Osteoblast (primary cell): ENCODE data around the gene HTRA1. TPM values are rescaled to one million over a fixed set of nuclear protein-coding genes. Genes with fewer than 3 reads are reported as not detected.

ENCODE experiments used
- DNase-seq: peaks from one replicate; pipeline ENCODE4 v3.0.0; 2011; ENCODE audit warnings: low spot score, mixed read lengths; ENCODE audit not compliant: insufficient read length; ENCODE audit errors: missing footprints
- H2AFZ ChIP-seq: 2 replicates; pipeline ENCODE4 v1.6.0; 2011; ENCODE audit warnings: mild to moderate bottlenecking, low read length
- H3K27ac ChIP-seq: 2 replicates; pipeline ENCODE4 v1.5.1; 2011; ENCODE audit warnings: mild to moderate bottlenecking, low read depth, low read length, moderate library complexity
- H3K27me3 ChIP-seq: 2 replicates; pipeline ENCODE4 v1.6.0; 2012; ENCODE audit warnings: mild to moderate bottlenecking, control low read depth, inconsistent platforms, low read length, moderate library complexity; ENCODE audit not compliant: insufficient read depth
- H3K36me3 ChIP-seq: 2 replicates; pipeline ENCODE4 v1.5.1; 2011; ENCODE audit warnings: mild to moderate bottlenecking, low read length, control low read depth, moderate library complexity; ENCODE audit not compliant: insufficient read depth
- H3K4me1 ChIP-seq: 2 replicates; pipeline ENCODE4 v1.5.1; 2011; ENCODE audit warnings: mild to moderate bottlenecking, low read length, control low read depth, moderate library complexity; ENCODE audit not compliant: insufficient read depth
- H3K4me2 ChIP-seq: 2 replicates; pipeline ENCODE4 v1.6.0; 2011; ENCODE audit warnings: mild to moderate bottlenecking, low read length; ENCODE audit not compliant: insufficient read depth
- H3K4me3 ChIP-seq: fragments of 200-600 bp; sonication (generic); 3 replicates; pipeline ENCODE4 v1.5.1; 2012; ENCODE audit warnings: mild to moderate bottlenecking, low read length, inconsistent platforms; ENCODE audit not compliant: insufficient read depth
- H3K79me2 ChIP-seq: 2 replicates; pipeline ENCODE4 v1.6.0; 2012; ENCODE audit warnings: mild to moderate bottlenecking, low read length, control low read depth, inconsistent platforms; ENCODE audit not compliant: insufficient read depth
- H3K9me3 ChIP-seq: 2 replicates; pipeline ENCODE4 v1.5.1; 2011; ENCODE audit warnings: low read depth, low read length, control low read depth
- H4K20me1 ChIP-seq: 2 replicates; pipeline ENCODE4 v1.6.0; 2012; ENCODE audit warnings: mild to moderate bottlenecking, low read length, control low read depth; ENCODE audit not compliant: insufficient read depth
- total RNA-seq: library from RNA; depleted of rRNA; stranded (reverse); fragments of >200 nt; gene quantifications from 2 replicates; pipeline ENCODE4 v1.2.3, GENCODE V29; 2012
- TF ChIP-seq, protein P1 (sequence below): IDR thresholded peaks from 2 replicates; pipeline ENCODE4 v1.5.1; 2011; ENCODE audit warnings: mild to moderate bottlenecking, low read depth, low read length, moderate library complexity; ENCODE audit errors: extremely low read depth

The HTRA1 gene
- total RNA-seq, 1 donor = 392 TPM

DNA sequence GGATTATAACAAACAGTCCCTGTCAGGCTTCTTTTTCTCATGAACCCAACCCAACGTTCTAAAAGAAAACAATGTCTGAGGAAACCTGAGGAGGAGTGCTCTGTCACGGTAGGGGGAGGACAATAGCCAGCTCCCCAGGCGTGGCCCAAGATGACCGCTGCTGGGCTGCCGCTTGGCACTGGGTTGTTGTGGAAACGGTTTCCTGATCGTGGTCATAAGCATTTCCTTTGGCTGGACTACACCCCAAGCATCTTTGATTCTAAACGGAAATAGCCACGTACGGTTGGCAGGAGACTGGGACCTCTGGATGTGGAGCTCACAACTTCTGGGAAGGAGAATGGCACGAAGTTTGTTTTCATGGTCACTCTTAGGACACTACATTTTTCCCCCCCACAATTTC, 68.8 kb downstream of the HTRA1 start:
- Histone ChIP-seq H3K36me3 (no peaks in the 10 kb centered on the region), H3K4me1 (no peaks in the 10 kb centered on the region), H3K27me3 (peaks cover 6% of the 10 kb centered on the region), H2AFZ (peak overlapping the region; percentile 69), H4K20me1 (no peaks in the 10 kb centered on the region), H3K4me3 (no peak overlapping the region), H3K27ac (no peak overlapping the region), H3K79me2 (no peaks in the 10 kb centered on the region), H3K4me2 (peak overlapping the region; percentile 37), H3K9me3 (no peaks in the 10 kb centered on the region)
- no peak for DNase-seq
- TF ChIP-seq, protein P1, sequence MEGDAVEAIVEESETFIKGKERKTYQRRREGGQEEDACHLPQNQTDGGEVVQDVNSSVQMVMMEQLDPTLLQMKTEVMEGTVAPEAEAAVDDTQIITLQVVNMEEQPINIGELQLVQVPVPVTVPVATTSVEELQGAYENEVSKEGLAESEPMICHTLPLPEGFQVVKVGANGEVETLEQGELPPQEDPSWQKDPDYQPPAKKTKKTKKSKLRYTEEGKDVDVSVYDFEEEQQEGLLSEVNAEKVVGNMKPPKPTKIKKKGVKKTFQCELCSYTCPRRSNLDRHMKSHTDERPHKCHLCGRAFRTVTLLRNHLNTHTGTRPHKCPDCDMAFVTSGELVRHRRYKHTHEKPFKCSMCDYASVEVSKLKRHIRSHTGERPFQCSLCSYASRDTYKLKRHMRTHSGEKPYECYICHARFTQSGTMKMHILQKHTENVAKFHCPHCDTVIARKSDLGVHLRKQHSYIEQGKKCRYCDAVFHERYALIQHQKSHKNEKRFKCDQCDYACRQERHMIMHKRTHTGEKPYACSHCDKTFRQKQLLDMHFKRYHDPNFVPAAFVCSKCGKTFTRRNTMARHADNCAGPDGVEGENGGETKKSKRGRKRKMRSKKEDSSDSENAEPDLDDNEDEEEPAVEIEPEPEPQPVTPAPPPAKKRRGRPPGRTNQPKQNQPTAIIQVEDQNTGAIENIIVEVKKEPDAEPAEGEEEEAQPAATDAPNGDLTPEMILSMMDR = no peak

DNA sequence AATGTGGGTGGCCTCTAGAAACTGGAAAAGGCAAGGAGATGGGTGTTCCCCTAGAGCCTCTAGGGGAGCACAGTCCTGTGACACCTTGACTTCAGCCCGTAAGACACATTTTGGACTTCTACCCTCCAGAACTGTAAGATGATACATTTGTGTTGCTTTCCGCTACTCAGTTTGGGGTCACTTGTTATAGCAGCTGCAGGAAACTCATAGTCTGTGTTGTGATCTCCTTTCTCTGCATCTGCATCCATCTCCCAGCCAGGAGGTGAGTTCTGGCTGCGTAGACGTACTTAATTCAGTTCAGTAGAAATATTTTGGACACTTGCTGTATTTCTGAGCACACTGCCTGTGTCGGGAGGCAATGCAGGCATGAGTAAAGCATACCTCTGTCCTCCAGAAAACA, 69.9 kb downstream of the HTRA1 start:
- H3K4me1 ChIP-seq = no peaks in the 10 kb centered on the region
- H3K9me3 ChIP-seq = no peaks in the 10 kb centered on the region
- H3K27me3 ChIP-seq = peaks cover 3% of the 10 kb centered on the region
- no peaks in the 10 kb centered on the region for H3K79me2 ChIP-seq
- H3K27ac ChIP-seq = no peak overlapping the region
- no peak overlapping the region for H3K4me2 ChIP-seq
- TF ChIP-seq, protein P1 = no peak
- no peaks in the 10 kb centered on the region for H4K20me1 ChIP-seq
- H3K4me3 ChIP-seq = no peak overlapping the region
- no peaks in the 10 kb centered on the region for H3K36me3 ChIP-seq
- no peak overlapping the region for H2AFZ ChIP-seq
- DNase-seq = no peak

DNA sequence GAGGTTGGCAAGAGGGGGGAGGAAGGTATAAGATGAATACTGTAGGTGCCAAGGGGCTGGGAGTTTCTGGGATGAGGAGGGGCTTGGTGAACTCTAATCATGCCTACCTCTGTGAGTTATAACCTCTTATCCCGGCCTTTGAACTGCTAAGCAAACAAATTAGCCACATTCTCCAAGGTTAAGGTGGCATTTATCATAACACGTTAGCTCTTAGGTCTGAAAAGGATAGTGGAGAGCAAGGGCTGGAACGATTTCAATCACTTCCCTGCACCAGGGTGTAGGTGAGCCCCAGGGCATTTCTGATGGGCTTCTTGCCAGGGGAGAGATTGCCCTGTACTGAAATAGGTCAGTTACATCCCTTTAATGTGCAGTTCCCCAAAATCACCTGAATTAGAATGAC, 70.6 kb downstream of the HTRA1 start:
- Histone ChIP-seq H3K9me3 (no peaks in the 10 kb centered on the region), H3K4me1 (no peaks in the 10 kb centered on the region), H3K4me3 (no peak overlapping the region), H3K4me2 (no peak overlapping the region), H3K36me3 (no peaks in the 10 kb centered on the region), H3K27ac (no peak overlapping the region), H2AFZ (no peak overlapping the region), H3K79me2 (no peaks in the 10 kb centered on the region), H4K20me1 (no peaks in the 10 kb centered on the region), H3K27me3 (peaks cover 2% of the 10 kb centered on the region)
- DNase-seq = no peak
- TF ChIP-seq, protein P1 = no peak

DNA sequence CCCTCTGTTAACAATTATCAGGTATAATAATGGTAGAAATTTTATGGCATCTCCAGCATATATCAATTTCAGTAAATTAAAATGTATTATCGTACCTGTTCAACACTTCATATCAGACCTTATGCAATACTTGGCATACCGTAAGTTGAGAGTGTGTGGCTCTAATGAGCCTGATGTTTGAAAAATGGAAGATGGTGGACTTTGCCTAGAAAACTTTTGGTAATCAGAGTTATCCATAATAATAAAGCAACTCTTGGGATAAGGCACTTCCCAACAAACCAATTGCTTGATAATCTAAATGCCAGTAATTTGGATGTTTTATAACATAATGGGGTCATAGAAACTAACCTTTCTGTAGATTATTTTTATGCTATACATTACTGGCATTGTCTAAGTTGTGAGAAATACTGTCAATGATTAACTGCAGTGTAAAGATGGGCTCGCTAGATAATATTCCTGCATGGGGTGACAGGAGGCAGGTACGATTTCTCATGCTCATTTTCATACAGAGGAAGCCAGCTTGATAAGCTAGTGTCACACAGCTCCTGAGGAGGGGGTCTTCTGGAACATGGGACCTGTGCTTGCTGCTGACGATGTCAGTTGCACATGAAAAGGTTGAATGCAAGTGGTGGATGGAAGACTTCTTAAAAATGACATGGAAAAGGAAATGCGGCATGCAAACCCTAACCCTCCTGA, 71.4 kb downstream of the HTRA1 start:
- Histone ChIP-seq H3K27me3 (peaks cover 2% of the 10 kb centered on the region), H3K4me3 (no peak overlapping the region), H4K20me1 (no peaks in the 10 kb centered on the region), H3K36me3 (no peaks in the 10 kb centered on the region), H3K4me2 (no peak overlapping the region), H3K79me2 (no peaks in the 10 kb centered on the region), H2AFZ (no peak overlapping the region), H3K9me3 (no peaks in the 10 kb centered on the region), H3K27ac (no peak overlapping the region), H3K4me1 (no peaks in the 10 kb centered on the region)
- no peak for DNase-seq
- TF ChIP-seq, protein P1 = no peak
